Measurements from ENCODE around the gene MB21D2. TPM values are rescaled to one million over a fixed set of nuclear protein-coding genes. Genes with fewer than 3 reads are reported as not detected.

Gene MB21D2
- total and polyA plus RNA-seq, 2 experiments from 2014 or later: 8.1 to 35.9 TPM

DNA sequence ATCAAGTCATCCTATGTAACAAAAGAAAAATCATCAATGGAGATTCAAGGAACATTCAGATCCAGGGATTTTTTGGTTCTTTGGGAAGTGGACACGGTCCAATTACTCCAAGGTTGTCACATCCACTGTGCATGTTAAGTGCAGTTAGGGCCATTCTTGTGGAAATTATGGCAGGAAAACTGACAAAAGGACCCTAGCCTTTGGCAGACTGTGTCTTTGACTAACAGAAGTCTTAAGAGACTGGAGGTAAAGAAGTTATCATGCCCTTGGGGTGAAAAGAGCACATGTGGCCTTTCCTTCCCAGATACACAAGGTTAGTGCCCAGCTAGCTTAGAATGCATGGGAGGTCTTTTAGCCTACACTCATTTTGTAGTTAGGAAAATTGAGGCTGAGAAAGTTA lies 74.9 kb downstream of the MB21D2 start (continued):
- TF ChIP-seq CREB1 (CRISPR knock-in tag; IDR thresholded peaks at IDR 0.05; ENCODE audit: low read depth) (no peak), EZH2phosphoT487 (IDR thresholded peaks at IDR 0.05; ENCODE audit: unreplicated experiment) (no peak), ZNF331 (CRISPR knock-in tag; IDR thresholded peaks at IDR 0.05; ENCODE audit: low read depth) (no peak)
- TF ChIP-seq, protein P1, sequence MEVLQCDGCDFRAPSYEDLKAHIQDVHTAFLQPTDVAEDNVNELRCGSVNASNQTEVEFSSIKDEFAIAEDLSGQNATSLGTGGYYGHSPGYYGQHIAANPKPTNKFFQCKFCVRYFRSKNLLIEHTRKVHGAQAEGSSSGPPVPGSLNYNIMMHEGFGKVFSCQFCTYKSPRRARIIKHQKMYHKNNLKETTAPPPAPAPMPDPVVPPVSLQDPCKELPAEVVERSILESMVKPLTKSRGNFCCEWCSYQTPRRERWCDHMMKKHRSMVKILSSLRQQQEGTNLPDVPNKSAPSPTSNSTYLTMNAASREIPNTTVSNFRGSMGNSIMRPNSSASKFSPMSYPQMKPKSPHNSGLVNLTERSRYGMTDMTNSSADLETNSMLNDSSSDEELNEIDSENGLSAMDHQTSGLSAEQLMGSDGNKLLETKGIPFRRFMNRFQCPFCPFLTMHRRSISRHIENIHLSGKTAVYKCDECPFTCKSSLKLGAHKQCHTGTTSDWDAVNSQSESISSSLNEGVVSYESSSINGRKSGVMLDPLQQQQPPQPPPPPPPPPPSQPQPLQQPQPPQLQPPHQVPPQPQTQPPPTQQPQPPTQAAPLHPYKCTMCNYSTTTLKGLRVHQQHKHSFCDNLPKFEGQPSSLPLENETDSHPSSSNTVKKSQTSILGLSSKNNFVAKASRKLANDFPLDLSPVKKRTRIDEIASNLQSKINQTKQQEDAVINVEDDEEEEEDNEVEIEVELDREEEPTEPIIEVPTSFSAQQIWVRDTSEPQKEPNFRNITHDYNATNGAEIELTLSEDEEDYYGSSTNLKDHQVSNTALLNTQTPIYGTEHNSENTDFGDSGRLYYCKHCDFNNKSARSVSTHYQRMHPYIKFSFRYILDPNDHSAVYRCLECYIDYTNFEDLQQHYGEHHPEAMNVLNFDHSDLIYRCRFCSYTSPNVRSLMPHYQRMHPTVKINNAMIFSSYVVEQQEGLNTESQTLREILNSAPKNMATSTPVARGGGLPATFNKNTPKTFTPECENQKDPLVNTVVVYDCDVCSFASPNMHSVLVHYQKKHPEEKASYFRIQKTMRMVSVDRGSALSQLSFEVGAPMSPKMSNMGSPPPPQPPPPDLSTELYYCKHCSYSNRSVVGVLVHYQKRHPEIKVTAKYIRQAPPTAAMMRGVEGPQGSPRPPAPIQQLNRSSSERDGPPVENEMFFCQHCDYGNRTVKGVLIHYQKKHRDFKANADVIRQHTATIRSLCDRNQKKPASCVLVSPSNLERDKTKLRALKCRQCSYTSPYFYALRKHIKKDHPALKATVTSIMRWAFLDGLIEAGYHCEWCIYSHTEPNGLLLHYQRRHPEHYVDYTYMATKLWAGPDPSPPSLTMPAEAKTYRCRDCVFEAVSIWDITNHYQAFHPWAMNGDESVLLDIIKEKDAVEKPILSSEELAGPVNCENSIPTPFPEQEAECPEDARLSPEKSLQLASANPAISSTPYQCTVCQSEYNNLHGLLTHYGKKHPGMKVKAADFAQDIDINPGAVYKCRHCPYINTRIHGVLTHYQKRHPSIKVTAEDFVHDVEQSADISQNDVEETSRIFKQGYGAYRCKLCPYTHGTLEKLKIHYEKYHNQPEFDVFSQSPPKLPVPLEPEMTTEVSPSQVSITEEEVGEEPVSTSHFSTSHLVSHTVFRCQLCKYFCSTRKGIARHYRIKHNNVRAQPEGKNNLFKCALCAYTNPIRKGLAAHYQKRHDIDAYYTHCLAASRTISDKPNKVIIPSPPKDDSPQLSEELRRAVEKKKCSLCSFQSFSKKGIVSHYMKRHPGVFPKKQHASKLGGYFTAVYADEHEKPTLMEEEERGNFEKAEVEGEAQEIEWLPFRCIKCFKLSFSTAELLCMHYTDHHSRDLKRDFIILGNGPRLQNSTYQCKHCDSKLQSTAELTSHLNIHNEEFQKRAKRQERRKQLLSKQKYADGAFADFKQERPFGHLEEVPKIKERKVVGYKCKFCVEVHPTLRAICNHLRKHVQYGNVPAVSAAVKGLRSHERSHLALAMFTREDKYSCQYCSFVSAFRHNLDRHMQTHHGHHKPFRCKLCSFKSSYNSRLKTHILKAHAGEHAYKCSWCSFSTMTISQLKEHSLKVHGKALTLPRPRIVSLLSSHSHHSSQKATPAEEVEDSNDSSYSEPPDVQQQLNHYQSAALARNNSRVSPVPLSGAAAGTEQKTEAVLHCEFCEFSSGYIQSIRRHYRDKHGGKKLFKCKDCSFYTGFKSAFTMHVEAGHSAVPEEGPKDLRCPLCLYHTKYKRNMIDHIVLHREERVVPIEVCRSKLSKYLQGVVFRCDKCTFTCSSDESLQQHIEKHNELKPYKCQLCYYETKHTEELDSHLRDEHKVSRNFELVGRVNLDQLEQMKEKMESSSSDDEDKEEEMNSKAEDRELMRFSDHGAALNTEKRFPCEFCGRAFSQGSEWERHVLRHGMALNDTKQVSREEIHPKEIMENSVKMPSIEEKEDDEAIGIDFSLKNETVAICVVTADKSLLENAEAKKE (CRISPR knock-in tag; IDR thresholded peaks at IDR 0.05): no peak
- TF ChIP-seq, protein P2, sequence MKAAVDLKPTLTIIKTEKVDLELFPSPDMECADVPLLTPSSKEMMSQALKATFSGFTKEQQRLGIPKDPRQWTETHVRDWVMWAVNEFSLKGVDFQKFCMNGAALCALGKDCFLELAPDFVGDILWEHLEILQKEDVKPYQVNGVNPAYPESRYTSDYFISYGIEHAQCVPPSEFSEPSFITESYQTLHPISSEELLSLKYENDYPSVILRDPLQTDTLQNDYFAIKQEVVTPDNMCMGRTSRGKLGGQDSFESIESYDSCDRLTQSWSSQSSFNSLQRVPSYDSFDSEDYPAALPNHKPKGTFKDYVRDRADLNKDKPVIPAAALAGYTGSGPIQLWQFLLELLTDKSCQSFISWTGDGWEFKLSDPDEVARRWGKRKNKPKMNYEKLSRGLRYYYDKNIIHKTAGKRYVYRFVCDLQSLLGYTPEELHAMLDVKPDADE (IDR thresholded peaks at IDR 0.05): no peak

DNA sequence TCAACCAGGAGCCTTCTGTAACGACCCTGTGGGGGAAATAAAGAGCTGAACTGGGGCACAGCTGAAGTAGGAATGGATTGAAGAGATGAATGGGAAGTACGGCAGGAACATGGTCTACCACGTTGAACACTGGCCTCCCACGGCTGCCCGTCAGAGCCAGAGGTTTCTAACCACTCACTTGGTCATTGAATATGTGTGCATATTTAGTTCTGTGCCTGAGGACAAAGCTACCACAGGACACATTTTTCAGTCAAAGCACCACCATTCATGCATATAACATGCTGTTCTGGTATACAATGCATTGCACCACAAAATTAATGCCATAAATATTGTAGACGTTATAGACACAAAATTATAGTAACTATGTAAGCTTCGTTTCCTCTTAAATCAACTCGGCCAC lies 75.5 kb downstream of the MB21D2 start:
- peaks cover 50% of the 10 kb centered on the region for H3K4me1 Mint-ChIP-seq
- H3K79me2 ChIP-seq (replicated peaks; ENCODE audit: insufficient read depth): peaks cover 98% of the 10 kb centered on the region
- no peak overlapping the region for H3K4me3 Mint-ChIP-seq
- TF ChIP-seq NANOG (IDR thresholded peaks at IDR 0.05; ENCODE audit: borderline replicate concordance) (no peak), ZNF331 (CRISPR knock-in tag; IDR thresholded peaks at IDR 0.05; ENCODE audit: low read depth) (no peak), JUNB (IDR thresholded peaks at IDR 0.05; ENCODE audit: unreplicated experiment) (no peak), ZNF114 (CRISPR knock-in tag; IDR thresholded peaks at IDR 0.05) (no peak), EZH2phosphoT487 (IDR thresholded peaks at IDR 0.05; ENCODE audit: unreplicated experiment) (no peak), CREB1 (CRISPR knock-in tag; IDR thresholded peaks at IDR 0.05; ENCODE audit: low read depth) (no peak)
- TF ChIP-seq, protein P2 (IDR thresholded peaks at IDR 0.05): no peak
- TF ChIP-seq, protein P3, sequence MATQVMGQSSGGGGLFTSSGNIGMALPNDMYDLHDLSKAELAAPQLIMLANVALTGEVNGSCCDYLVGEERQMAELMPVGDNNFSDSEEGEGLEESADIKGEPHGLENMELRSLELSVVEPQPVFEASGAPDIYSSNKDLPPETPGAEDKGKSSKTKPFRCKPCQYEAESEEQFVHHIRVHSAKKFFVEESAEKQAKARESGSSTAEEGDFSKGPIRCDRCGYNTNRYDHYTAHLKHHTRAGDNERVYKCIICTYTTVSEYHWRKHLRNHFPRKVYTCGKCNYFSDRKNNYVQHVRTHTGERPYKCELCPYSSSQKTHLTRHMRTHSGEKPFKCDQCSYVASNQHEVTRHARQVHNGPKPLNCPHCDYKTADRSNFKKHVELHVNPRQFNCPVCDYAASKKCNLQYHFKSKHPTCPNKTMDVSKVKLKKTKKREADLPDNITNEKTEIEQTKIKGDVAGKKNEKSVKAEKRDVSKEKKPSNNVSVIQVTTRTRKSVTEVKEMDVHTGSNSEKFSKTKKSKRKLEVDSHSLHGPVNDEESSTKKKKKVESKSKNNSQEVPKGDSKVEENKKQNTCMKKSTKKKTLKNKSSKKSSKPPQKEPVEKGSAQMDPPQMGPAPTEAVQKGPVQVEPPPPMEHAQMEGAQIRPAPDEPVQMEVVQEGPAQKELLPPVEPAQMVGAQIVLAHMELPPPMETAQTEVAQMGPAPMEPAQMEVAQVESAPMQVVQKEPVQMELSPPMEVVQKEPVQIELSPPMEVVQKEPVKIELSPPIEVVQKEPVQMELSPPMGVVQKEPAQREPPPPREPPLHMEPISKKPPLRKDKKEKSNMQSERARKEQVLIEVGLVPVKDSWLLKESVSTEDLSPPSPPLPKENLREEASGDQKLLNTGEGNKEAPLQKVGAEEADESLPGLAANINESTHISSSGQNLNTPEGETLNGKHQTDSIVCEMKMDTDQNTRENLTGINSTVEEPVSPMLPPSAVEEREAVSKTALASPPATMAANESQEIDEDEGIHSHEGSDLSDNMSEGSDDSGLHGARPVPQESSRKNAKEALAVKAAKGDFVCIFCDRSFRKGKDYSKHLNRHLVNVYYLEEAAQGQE (IDR thresholded peaks at IDR 0.05; ENCODE audit: unreplicated experiment): no peak

More for the DNA sequence above, 75.5 kb downstream of the MB21D2 start:
- ATAC-seq (no peak), DNase-seq (ENCODE audit: low spot score) (no peak)
- Histone ChIP-seq H3K4me1 (ENCODE audit: insufficient read depth) (peaks cover 47% of the 10 kb centered on the region), H3K4me3 (no peak overlapping the region), H3F3A (replicated peaks; ENCODE audit: low read depth) (no peaks in the 10 kb centered on the region), H2AFZ (no peak overlapping the region), H3K27me3 (ENCODE audit: insufficient read depth) (no peaks in the 10 kb centered on the region), H3K9me2 (ENCODE audit: insufficient read depth) (no peaks in the 10 kb centered on the region), H3K4me2 (no peak overlapping the region), H4K20me1 (replicated peaks; ENCODE audit: insufficient read depth) (peaks cover 40% of the 10 kb centered on the region), H3K27ac (ENCODE audit: low read depth) (no peak overlapping the region), H3K36me3 (ENCODE audit: insufficient read depth) (no peaks in the 10 kb centered on the region)
- H3K27me3 Mint-ChIP-seq (ENCODE audit: insufficient read depth, low read depth, poor library complexity): peaks cover 5% of the 10 kb centered on the region
- H3K27ac Mint-ChIP-seq: no peak overlapping the region
- H3K36me3 Mint-ChIP-seq (ENCODE audit: low read depth): no peaks in the 10 kb centered on the region; the same call in 2 of the 3 replicates
- no peaks in the 10 kb centered on the region for H3K9me3 Mint-ChIP-seq

Measured in GM23338 (cell line).